GM13977 (cell line): ENCODE data around the gene CHST3.

Experiments
- DNase-seq: peaks from one replicate; pipeline ENCODE4 v3.0.0; 2012; ENCODE audit warnings: low spot score
- CTCF ChIP-seq: IDR thresholded peaks from 2 replicates; pipeline ENCODE4 v1.5.1; 2012; ENCODE audit warnings: mild to moderate bottlenecking, control low read depth; ENCODE audit not compliant: insufficient read depth; ENCODE audit errors: extremely low read depth, missing control alignments
- in situ Hi-C: fragments of 300-500 bp; cut with MboI; formaldehyde crosslinking; loops from one replicate; pipeline ENCODE4 v1.12.0; 2022; ENCODE audit warnings: low sequenced_read_pairs, low pct_unique_long_range_greater_than_20kb, mixed read lengths, inconsistent platforms; ENCODE audit not compliant: unreplicated experiment

Gene CHST3

GRCh38 chr10:71999360-72000072 lies 35.3 kb downstream of the CHST3 start:
- no peak for TF ChIP-seq CTCF
- in situ Hi-C loops, result no loop called here
- DNase-seq, result no peak

- no peak for TF ChIP-seq CTCF
- no peak for DNase-seq
- in situ Hi-C loops, result no loop called here
These were observed 36.2 kb downstream of the CHST3 start for GRCh38 chr10:72000073-72001032.

GRCh38 chr10:72001033-72001395 lies 36.8 kb downstream of the CHST3 start:
- TF ChIP-seq CTCF, result no peak
- in situ Hi-C loops, result no loop called here
- no peak for DNase-seq

- TF ChIP-seq CTCF, result no peak
- no peak for DNase-seq
- in situ Hi-C loops, result no loop called here
These were observed 38.4 kb downstream of the CHST3 start for GRCh38 chr10:72002354-72003295.

GRCh38 chr10:72006026-72006425 lies 41.8 kb downstream of the CHST3 start:
- no peak for TF ChIP-seq CTCF
- in situ Hi-C loops, result no loop called here
- DNase-seq, result no peak

GRCh38 chr10:72007246-72007892 lies 43.2 kb downstream of the CHST3 start:
- TF ChIP-seq CTCF, result no peak
- in situ Hi-C loops, result no loop called here
- no peak for DNase-seq
